Suprapubic skin (tissue), 4 donors: ENCODE data around the gene ARID5B. TPM values are rescaled to one million over a fixed set of nuclear protein-coding genes. Genes with fewer than 3 reads are reported as not detected.

Source experiments
- DNase-seq, 2 donors: peaks; one replicate each; pipeline ENCODE4 v3.0.0-alpha.2; 2019; ENCODE audit warnings: low spot score in 2 of 2
- H3K27ac ChIP-seq: fragments of 200-600 bp; sonication (generic); one replicate; pipeline ENCODE4 v1.5.1; 2019
- H3K27me3 ChIP-seq: fragments of 200-600 bp; sonication (generic); one replicate; pipeline ENCODE4 v1.5.1; 2019
- H3K36me3 ChIP-seq: fragments of 200-600 bp; sonication (generic); one replicate; pipeline ENCODE4 v1.5.1; 2019
- H3K4me1 ChIP-seq: fragments of 200-600 bp; sonication (generic); one replicate; pipeline ENCODE4 v1.5.1; 2019
- H3K4me3 ChIP-seq: fragments of 200-600 bp; sonication (generic); one replicate; pipeline ENCODE4 v1.5.1; 2019; ENCODE audit warnings: mild to moderate bottlenecking
- H3K9me3 ChIP-seq: fragments of 200-600 bp; sonication (generic); one replicate; pipeline ENCODE4 v1.5.1; 2019
- EP300 ChIP-seq: sonication (generic); formaldehyde crosslinking; IDR thresholded peaks from one replicate; pipeline ENCODE4 v1.6.1; 2017; ENCODE audit warnings: antibody characterized with exemption
- POLR2A ChIP-seq, 2 donors: fragments of 450-650 bp; IDR thresholded peaks; one replicate each; pipeline ENCODE4 v1.6.1; 2017; ENCODE audit warnings: antibody characterized with exemption in 2 of 2, mild to moderate bottlenecking in 2 of 2, moderate library complexity in 2 of 2
- POLR2AphosphoS5 ChIP-seq, 3 donors: sonication (generic); formaldehyde crosslinking; IDR thresholded peaks; one replicate each; pipeline ENCODE4 v1.6.1; 2017; ENCODE audit warnings: antibody characterized with exemption in 3 of 3
- WGBS: methylation state at CpG from one replicate; pipeline ENCODE4 v1.1.5; 2018; 5-methylcytosine and 5-hydroxymethylcytosine counted together
- total RNA-seq, 4 donors: library from RNA; depleted of rRNA; stranded (reverse); fragments of >200 nt; gene quantifications; one replicate each; pipeline ENCODE4 v1.1.0, GENCODE V29; 2016
- TF ChIP-seq, protein P1 (sequence below), 2 donors: fragments of 200-600 bp in 1 of 2; fragments of 450-650 bp in 1 of 2; sonication (generic) in 1 of 2; IDR thresholded peaks; one replicate each; pipeline ENCODE4 v1.5.1; 2016 to 2019; ENCODE audit warnings: antibody characterized with exemption in 2 of 2, mild to moderate bottlenecking in 1 of 2, moderate library complexity in 1 of 2

ARID5B gene
- total RNA-seq, 4 donors from 2014 or later = 45.4 to 75.2 (median 71.9) TPM

DNA sequence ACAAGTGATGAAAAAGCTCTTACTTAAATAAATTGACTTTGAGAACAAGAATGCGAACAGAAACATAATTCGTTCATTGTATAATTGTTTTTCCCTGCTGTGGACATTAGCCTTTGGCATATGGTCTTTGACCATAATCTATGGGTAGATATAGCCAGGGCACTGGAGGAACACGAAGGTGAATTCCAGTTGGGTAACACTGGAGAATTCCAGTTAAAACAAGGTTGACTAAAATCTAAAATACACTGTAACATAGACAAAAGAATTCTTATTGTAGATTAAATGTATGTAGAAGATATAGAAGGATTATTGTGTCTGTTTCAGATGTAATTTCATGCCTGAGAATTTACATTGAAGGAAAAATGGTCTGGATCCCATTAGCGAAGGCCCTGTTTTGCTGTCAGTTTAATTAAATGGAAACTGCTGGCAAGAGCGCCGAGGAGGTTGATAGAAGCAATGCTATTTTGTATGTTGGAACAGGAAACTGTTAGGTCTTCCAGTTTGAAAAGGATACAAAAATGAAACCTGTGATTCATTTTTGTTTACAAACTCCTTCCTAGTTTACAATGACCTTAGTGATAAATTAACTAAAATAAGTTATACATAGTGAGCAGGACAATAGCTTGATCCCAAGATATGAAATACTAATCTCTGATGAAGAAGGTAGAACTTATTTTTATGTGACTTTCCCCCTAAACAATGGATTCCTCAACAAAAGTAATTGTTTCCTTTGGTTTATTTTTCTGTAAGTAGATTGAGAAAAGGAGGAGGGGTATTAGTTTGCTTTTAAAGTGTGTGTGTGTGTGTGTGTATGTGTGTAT lies 68.9 kb downstream of the ARID5B start:
- no peaks in the 10 kb centered on the region for H3K9me3 ChIP-seq
- H3K27me3 ChIP-seq = no peaks in the 10 kb centered on the region
- no peak overlapping the region for H3K4me3 ChIP-seq
- H3K27ac ChIP-seq = peak overlapping the region; percentile 35
- TF ChIP-seq EP300 = no peak
- TF ChIP-seq, protein P1, sequence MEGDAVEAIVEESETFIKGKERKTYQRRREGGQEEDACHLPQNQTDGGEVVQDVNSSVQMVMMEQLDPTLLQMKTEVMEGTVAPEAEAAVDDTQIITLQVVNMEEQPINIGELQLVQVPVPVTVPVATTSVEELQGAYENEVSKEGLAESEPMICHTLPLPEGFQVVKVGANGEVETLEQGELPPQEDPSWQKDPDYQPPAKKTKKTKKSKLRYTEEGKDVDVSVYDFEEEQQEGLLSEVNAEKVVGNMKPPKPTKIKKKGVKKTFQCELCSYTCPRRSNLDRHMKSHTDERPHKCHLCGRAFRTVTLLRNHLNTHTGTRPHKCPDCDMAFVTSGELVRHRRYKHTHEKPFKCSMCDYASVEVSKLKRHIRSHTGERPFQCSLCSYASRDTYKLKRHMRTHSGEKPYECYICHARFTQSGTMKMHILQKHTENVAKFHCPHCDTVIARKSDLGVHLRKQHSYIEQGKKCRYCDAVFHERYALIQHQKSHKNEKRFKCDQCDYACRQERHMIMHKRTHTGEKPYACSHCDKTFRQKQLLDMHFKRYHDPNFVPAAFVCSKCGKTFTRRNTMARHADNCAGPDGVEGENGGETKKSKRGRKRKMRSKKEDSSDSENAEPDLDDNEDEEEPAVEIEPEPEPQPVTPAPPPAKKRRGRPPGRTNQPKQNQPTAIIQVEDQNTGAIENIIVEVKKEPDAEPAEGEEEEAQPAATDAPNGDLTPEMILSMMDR (IDR thresholded peaks at IDR 0.05) = no peak
- H3K4me1 ChIP-seq = peaks cover 35% of the 10 kb centered on the region
- DNase-seq = no peak
- WGBS = 48% methylated on average over 6 of the region's 6 CpGs
- H3K36me3 ChIP-seq = no peaks in the 10 kb centered on the region

DNA sequence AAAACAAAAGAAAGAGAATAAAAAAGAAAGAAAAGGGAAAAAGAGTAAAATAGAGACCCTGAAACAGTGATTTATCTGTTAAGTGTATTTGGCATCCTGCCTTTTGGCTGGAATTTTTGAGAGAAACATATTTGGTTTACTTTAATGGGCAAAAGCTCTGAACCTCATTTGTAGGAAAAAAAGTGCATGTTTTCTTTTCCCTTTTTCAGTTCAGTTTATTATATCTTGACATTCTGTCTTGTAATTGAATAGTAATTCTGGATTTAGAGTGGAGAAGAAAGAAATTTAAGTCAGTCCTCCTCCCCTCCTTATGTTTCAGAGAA lies 69.5 kb downstream of the ARID5B start:
- Histone ChIP-seq H3K27ac (peak overlapping the region; percentile 35), H3K27me3 (no peaks in the 10 kb centered on the region), H3K36me3 (no peaks in the 10 kb centered on the region), H3K4me3 (no peak overlapping the region), H3K9me3 (no peaks in the 10 kb centered on the region), H3K4me1 (peaks cover 41% of the 10 kb centered on the region)
- no peak for DNase-seq
- TF ChIP-seq, protein P1 (IDR thresholded peaks at IDR 0.05) = no peak
- TF ChIP-seq POLR2A (IDR thresholded peaks at IDR 0.05) (no peak), EP300 (no peak), POLR2AphosphoS5 (IDR thresholded peaks at IDR 0.05) (no peak)

DNA sequence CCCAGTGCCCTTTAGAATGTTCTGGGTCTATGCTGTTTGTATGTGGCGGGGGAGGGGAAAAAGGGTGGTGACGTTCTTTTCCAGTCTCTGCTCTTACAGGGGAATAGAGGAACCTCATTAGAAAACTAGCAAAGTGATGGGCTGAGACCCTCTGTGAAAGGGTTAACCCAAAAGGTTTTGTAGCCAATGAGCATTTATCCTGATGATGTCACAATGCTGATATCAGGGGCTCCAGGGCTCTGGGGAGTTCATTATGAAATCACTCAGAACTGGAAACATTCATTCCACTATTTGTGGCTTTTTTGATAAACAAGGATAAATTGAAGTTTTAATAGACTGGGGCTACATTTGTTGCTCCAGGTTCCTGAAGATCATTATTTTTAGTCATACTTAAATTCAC lies 71.7 kb downstream of the ARID5B start:
- DNase-seq = no peak
- Histone ChIP-seq H3K27me3 (no peaks in the 10 kb centered on the region), H3K4me1 (peaks cover 42% of the 10 kb centered on the region), H3K27ac (no peak overlapping the region), H3K4me3 (no peak overlapping the region), H3K9me3 (no peaks in the 10 kb centered on the region), H3K36me3 (no peaks in the 10 kb centered on the region)
- TF ChIP-seq, protein P1 (IDR thresholded peaks at IDR 0.05) = no peak
- TF ChIP-seq POLR2AphosphoS5 (IDR thresholded peaks at IDR 0.05) (no peak), POLR2A (IDR thresholded peaks at IDR 0.05) (no peak), EP300 (no peak)
- WGBS = 77% methylated on average over 2 of the region's 2 CpGs

DNA sequence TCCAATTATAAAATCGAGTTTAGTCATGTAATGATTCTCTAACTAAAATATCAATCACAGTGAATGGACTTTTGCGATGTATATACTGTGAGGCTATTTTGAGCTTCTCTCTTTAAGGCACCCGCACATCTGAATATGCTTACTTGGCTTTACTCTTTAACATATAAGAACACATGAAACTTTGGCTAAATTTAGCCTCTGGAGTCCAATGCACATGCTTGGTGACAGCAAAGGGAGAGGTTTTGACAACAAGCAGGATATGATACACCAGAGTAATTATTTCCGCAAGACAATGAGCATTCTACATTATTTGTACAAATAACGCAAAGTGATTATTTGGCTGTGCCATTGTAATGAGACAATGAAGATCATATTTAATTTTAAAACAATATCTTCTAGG lies 72.4 kb downstream of the ARID5B start:
- peaks cover 42% of the 10 kb centered on the region for H3K4me1 ChIP-seq
- no peak for DNase-seq
- WGBS = 60% methylated on average over 5 of the region's 5 CpGs

More for the DNA sequence above, 72.4 kb downstream of the ARID5B start:
- no peaks in the 10 kb centered on the region for H3K9me3 ChIP-seq
- H3K4me3 ChIP-seq = no peak overlapping the region
- no peak overlapping the region for H3K27ac ChIP-seq
- H3K36me3 ChIP-seq = no peaks in the 10 kb centered on the region
- H3K27me3 ChIP-seq = no peaks in the 10 kb centered on the region
- TF ChIP-seq, protein P1 (IDR thresholded peaks at IDR 0.05) = no peak
- TF ChIP-seq EP300 = no peak
- TF ChIP-seq POLR2A (IDR thresholded peaks at IDR 0.05) = no peak
- TF ChIP-seq POLR2AphosphoS5 (IDR thresholded peaks at IDR 0.05) = no peak
